DND-41 (cell line): Measurements from ENCODE around the gene SLC39A11.
"Not testable (repeated sequence)": the region's sequence is repeated elsewhere in the genome, so short reads cannot be mapped to it uniquely, and the experiment has no call there.

ENCODE experiments used
- EZH2 ChIP-seq: IDR thresholded peaks from 3 replicates; pipeline ENCODE4 v1.6.1; 2012; ENCODE audit warnings: borderline replicate concordance, low read depth, mild to moderate bottlenecking, moderate library complexity, low read length, inconsistent platforms; ENCODE audit not compliant: severe bottlenecking
- TF ChIP-seq, protein P1 (sequence below): IDR thresholded peaks from 2 replicates; pipeline ENCODE4 v1.5.1; 2012; ENCODE audit warnings: borderline replicate concordance, low read length, moderate library complexity, mild to moderate bottlenecking; ENCODE audit not compliant: poor library complexity, severe bottlenecking; ENCODE audit errors: extremely low read depth

DNA sequence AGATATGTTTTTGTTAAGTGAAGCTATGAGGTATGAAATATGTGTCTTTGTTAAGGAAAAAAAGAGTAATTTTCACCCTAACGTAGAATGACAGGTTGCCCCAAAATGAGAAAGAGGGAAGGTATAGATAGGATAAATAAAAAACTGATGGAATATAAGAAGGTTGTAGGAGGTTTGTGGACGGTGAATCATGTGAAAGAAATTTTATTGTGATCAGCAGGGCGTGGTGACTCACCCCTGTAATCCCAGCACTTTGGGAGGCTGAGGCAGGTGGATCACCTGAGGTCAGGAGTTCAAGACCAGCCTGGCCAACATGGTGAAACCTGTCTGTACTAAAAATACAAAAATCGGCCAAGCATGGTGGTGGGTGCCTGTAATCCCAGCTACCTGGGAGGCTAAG is 32.8 kb downstream of the SLC39A11 start:
- TF ChIP-seq EZH2 = not testable (repeated sequence)
- TF ChIP-seq, protein P1, sequence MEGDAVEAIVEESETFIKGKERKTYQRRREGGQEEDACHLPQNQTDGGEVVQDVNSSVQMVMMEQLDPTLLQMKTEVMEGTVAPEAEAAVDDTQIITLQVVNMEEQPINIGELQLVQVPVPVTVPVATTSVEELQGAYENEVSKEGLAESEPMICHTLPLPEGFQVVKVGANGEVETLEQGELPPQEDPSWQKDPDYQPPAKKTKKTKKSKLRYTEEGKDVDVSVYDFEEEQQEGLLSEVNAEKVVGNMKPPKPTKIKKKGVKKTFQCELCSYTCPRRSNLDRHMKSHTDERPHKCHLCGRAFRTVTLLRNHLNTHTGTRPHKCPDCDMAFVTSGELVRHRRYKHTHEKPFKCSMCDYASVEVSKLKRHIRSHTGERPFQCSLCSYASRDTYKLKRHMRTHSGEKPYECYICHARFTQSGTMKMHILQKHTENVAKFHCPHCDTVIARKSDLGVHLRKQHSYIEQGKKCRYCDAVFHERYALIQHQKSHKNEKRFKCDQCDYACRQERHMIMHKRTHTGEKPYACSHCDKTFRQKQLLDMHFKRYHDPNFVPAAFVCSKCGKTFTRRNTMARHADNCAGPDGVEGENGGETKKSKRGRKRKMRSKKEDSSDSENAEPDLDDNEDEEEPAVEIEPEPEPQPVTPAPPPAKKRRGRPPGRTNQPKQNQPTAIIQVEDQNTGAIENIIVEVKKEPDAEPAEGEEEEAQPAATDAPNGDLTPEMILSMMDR = not testable (repeated sequence)
